Measurements from ENCODE around the gene CARD19.

GRCh38 chr9:93093127-93093876, 2.7 kb upstream of the CARD19 start:
- TF ChIP-seq POLR2AphosphoS5 (IDR thresholded peaks at IDR 0.05; ENCODE audit: low read depth) (no peak), JUNB (IDR thresholded peaks at IDR 0.05; ENCODE audit: unreplicated experiment) (no peak), EZH2phosphoT487 (IDR thresholded peaks at IDR 0.05; ENCODE audit: unreplicated experiment) (no peak), REST (IDR thresholded peaks at IDR 0.05; ENCODE audit: unreplicated experiment) (no peak), STAT1 (IDR thresholded peaks at IDR 0.05; ENCODE audit: unreplicated experiment) (no peak), CREB1 (CRISPR knock-in tag; IDR thresholded peaks at IDR 0.05; ENCODE audit: low read depth) (no peak), EZH2 (IDR thresholded peaks at IDR 0.05; ENCODE audit: low read depth, unreplicated experiment) (no peak), NANOG (IDR thresholded peaks at IDR 0.05; ENCODE audit: borderline replicate concordance) (no peak), ZNF331 (CRISPR knock-in tag; IDR thresholded peaks at IDR 0.05; ENCODE audit: low read depth) (no peak), ZNF114 (CRISPR knock-in tag; IDR thresholded peaks at IDR 0.05) (no peak)
- TF ChIP-seq, protein P1, sequence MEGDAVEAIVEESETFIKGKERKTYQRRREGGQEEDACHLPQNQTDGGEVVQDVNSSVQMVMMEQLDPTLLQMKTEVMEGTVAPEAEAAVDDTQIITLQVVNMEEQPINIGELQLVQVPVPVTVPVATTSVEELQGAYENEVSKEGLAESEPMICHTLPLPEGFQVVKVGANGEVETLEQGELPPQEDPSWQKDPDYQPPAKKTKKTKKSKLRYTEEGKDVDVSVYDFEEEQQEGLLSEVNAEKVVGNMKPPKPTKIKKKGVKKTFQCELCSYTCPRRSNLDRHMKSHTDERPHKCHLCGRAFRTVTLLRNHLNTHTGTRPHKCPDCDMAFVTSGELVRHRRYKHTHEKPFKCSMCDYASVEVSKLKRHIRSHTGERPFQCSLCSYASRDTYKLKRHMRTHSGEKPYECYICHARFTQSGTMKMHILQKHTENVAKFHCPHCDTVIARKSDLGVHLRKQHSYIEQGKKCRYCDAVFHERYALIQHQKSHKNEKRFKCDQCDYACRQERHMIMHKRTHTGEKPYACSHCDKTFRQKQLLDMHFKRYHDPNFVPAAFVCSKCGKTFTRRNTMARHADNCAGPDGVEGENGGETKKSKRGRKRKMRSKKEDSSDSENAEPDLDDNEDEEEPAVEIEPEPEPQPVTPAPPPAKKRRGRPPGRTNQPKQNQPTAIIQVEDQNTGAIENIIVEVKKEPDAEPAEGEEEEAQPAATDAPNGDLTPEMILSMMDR (conservative IDR thresholded peaks at IDR 0.05; ENCODE audit: low read depth in 2 of 2): no peak
- TF ChIP-seq, protein P2, sequence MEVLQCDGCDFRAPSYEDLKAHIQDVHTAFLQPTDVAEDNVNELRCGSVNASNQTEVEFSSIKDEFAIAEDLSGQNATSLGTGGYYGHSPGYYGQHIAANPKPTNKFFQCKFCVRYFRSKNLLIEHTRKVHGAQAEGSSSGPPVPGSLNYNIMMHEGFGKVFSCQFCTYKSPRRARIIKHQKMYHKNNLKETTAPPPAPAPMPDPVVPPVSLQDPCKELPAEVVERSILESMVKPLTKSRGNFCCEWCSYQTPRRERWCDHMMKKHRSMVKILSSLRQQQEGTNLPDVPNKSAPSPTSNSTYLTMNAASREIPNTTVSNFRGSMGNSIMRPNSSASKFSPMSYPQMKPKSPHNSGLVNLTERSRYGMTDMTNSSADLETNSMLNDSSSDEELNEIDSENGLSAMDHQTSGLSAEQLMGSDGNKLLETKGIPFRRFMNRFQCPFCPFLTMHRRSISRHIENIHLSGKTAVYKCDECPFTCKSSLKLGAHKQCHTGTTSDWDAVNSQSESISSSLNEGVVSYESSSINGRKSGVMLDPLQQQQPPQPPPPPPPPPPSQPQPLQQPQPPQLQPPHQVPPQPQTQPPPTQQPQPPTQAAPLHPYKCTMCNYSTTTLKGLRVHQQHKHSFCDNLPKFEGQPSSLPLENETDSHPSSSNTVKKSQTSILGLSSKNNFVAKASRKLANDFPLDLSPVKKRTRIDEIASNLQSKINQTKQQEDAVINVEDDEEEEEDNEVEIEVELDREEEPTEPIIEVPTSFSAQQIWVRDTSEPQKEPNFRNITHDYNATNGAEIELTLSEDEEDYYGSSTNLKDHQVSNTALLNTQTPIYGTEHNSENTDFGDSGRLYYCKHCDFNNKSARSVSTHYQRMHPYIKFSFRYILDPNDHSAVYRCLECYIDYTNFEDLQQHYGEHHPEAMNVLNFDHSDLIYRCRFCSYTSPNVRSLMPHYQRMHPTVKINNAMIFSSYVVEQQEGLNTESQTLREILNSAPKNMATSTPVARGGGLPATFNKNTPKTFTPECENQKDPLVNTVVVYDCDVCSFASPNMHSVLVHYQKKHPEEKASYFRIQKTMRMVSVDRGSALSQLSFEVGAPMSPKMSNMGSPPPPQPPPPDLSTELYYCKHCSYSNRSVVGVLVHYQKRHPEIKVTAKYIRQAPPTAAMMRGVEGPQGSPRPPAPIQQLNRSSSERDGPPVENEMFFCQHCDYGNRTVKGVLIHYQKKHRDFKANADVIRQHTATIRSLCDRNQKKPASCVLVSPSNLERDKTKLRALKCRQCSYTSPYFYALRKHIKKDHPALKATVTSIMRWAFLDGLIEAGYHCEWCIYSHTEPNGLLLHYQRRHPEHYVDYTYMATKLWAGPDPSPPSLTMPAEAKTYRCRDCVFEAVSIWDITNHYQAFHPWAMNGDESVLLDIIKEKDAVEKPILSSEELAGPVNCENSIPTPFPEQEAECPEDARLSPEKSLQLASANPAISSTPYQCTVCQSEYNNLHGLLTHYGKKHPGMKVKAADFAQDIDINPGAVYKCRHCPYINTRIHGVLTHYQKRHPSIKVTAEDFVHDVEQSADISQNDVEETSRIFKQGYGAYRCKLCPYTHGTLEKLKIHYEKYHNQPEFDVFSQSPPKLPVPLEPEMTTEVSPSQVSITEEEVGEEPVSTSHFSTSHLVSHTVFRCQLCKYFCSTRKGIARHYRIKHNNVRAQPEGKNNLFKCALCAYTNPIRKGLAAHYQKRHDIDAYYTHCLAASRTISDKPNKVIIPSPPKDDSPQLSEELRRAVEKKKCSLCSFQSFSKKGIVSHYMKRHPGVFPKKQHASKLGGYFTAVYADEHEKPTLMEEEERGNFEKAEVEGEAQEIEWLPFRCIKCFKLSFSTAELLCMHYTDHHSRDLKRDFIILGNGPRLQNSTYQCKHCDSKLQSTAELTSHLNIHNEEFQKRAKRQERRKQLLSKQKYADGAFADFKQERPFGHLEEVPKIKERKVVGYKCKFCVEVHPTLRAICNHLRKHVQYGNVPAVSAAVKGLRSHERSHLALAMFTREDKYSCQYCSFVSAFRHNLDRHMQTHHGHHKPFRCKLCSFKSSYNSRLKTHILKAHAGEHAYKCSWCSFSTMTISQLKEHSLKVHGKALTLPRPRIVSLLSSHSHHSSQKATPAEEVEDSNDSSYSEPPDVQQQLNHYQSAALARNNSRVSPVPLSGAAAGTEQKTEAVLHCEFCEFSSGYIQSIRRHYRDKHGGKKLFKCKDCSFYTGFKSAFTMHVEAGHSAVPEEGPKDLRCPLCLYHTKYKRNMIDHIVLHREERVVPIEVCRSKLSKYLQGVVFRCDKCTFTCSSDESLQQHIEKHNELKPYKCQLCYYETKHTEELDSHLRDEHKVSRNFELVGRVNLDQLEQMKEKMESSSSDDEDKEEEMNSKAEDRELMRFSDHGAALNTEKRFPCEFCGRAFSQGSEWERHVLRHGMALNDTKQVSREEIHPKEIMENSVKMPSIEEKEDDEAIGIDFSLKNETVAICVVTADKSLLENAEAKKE (CRISPR knock-in tag; IDR thresholded peaks at IDR 0.05): no peak
- TF ChIP-seq, protein P3, sequence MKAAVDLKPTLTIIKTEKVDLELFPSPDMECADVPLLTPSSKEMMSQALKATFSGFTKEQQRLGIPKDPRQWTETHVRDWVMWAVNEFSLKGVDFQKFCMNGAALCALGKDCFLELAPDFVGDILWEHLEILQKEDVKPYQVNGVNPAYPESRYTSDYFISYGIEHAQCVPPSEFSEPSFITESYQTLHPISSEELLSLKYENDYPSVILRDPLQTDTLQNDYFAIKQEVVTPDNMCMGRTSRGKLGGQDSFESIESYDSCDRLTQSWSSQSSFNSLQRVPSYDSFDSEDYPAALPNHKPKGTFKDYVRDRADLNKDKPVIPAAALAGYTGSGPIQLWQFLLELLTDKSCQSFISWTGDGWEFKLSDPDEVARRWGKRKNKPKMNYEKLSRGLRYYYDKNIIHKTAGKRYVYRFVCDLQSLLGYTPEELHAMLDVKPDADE (IDR thresholded peaks at IDR 0.05): no peak
